Measurements from ENCODE around the gene TBC1D7.
"Not testable (repeated sequence)": the region's sequence is repeated elsewhere in the genome, so short reads cannot be mapped to it uniquely, and the experiment has no call there.

The TBC1D7 gene

DNA sequence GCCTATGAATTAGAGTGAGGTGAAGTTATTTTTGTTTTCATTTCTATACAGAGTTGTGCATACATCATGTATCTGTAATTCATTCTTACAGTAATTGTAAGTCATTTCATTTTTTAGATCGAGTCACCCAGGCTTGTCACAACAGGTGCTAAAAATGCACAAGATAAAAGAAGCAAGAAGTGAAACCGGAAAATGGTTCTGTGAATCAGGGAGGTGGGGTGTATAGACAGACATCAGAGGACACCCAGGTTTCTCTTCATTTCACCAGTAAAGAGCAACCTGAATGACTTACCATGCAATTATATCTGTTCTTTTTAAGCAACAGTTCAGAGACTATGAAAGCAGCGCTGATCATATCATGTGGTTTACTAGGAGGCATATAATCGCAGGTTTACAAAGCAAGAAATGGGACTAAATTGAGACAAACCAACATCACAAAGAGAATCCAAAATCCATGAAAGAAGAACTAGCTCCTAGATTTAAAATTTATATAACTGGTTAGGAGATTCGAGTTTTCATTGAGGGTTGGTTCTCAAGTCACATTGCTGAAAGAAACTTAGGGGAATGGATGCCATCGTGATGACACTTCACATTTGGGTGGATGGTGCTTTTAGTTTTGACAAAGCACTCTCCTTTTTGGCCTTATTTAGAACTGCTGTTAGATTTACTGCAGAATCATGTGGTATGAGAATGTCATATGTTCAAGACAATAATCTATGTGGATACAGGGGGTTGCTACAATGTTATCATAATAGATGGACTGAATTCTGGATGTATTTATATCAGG is 27.9 kb upstream of the TBC1D7 start:
- DNase-seq: no peak

GRCh38 chr6:13355043-13355945 is 27.0 kb upstream of the TBC1D7 start:
- DNase-seq: no peak

GRCh38 chr6:13354331-13355042 is 26.1 kb upstream of the TBC1D7 start:
- DNase-seq: no peak

DNA sequence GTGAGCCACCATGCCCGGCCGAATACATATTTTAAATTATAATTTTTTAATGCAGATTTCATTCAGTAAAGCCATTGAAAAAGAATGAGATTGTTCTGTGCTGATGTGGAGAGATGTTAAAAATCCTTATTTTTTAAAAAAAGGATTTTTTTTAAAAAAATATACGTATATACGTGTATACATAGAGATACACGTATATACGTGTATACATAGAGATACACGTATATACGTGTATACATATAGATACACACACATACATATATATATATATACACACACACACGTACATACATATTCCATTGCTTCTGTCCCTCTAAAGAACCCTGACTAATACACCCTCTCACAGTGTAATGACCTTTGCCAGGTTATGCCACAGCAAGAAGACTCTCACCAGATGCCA is 23.8 kb upstream of the TBC1D7 start:
- DNase-seq: no peak

- no peak for DNase-seq
These were observed 22.9 kb upstream of the TBC1D7 start for GRCh38 chr6:13351271-13351670.

DNA sequence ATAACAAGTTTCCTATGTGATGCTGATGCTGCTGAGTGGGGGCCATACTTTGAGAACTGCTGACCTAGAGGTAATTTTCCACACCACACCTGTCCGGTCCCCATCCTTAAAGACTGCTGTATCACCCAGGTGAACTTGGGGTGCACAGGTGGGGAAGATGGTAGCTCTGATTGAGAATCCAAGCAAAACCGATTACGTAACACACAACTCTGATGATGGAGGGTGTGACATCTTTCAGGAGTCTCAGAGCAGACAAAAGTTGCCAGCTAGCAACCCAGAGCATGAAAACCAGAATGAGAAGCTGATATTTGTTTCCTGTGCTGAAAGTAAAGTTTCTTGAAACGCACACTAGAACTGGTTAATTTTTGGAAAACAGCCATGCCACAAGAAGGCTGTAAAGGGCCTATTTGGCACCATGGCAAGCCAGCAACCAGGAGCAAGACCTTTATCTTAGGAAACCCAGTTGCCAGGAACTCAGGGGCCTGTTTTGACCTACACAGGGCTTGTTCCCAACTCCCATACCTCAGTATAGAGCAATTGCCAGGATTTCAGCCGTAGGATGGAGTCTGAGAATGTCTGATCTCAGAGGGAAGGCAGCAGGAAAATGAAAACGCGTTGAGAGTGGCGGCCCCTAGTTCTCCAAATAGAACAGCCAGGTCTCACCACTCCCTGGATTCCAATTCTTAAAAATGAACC is 21.6 kb upstream of the TBC1D7 start:
- DNase-seq: no peak

DNA sequence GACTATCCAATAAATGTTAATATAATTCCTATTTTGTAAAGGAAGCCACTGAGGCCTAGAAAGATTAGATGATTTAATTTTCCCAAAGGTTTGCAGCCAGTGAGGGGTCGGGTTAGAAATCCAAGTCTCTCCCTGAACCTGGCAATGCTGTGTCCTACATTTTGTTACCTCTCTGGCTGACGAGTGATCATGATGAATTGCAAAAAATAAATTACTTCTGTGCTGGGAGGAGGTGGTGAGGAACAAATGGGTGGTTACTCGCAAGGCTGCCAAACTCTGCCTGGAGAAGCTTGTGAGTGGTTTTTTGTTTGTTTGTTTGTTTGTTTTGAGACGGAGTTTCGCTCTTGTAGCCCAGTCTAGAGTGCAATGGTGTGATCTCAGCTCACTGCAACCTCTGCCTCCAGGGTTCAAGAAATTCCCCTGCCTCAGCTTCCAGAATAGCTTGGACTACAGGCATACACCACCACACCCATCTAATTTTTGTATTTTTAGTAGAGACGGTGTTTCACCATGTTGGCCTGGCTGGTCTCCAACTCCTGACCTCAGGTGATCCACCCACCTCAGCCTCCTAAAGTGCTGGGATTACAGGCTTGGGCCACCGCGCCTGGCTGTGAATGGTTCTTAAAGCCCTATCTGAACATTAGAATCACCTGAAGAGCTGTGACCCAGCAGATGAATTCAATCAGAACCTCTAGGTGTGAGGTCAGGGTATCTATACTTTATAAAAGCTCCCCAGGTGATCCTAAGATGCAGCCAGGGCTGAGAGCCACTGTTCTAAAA is 20.2 kb upstream of the TBC1D7 start:
- no peak for DNase-seq

- DNase-seq: no peak
These were observed 17.9 kb upstream of the TBC1D7 start for GRCh38 chr6:13346245-13346644.

DNA sequence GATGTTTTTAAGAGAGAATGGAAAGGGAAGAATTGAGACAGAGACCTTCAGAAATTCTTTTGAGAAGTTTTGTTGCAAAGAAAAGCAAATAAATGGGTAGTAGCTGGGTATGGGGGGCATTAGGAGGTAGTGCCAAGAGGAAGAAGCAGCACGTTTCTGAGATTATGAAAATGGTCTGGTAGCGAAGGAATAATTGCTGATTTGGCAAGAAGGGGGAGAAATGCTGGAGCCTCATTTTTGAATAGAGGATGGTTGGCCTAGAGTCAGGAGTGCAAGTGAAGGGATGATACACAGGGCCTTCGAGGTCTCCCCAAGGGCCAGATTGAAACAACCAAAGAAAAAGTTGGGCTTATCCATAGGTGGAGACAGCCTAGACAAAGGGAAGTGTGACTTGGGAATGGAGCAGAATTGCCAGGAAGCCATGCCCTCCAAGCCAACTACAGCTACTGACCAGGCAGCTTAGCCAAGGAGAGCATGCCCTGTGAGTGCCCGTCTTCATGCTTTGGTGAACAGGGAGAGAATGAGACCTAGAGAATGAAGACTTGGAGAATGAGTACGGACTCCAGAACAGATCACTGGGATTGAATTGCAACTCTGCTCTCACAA is 14.2 kb upstream of the TBC1D7 start:
- DNase-seq: no peak

DNA sequence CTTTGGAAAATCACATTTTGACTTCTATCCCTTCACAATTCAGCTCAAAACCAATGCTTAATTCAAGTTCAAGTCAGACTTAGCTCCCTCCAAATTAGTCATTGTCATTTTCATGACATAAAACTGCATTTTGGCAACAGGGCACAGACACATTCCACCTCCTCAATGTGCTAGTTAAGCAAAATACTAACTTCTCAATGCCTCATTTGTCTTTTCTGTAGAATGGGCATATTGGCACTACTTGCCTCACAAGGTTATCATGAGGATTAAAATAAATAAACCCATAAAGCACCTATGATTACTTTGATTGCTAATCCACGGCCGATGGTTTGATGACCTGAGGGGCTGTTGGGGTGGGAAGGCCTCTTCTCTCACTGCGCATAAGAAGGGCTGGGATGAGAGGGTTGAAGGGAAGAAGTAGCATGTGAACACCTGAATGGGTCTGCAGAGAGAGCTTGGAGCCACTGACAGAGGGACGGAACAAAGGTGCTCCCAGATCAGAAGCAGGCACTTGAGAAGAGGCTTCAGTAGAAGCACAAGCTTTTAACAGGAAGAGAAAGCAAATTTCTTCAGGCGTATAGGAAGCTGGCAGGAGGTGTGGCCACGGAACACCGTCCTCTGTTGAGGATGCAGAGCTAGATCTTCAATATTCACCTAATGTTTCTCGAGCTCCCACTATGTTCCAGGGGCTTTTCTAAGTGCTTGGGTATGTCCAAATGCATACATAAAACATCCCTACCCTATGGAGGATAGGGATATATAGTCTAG is 11.7 kb upstream of the TBC1D7 start:
- no peak for DNase-seq

DNA sequence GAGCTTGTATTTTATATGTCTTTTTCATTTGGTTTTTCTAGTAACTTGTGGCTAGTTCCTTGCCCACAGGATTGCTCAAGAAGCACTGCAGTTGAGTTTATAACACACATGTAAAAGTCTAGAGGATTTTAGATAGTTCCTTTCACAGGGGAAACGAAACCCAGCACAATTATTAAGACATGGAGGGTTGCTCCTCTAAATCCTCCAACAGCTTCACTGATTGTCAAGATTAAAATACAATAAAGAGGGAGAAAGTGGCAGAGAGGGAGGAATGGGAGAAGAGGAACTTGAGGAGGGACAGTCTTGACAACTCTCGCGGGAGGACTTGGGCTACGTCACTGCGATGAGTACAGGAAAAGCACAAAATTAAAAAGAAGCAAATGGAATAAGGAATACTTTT is 9.7 kb upstream of the TBC1D7 start:
- DNase-seq: no peak

DNA sequence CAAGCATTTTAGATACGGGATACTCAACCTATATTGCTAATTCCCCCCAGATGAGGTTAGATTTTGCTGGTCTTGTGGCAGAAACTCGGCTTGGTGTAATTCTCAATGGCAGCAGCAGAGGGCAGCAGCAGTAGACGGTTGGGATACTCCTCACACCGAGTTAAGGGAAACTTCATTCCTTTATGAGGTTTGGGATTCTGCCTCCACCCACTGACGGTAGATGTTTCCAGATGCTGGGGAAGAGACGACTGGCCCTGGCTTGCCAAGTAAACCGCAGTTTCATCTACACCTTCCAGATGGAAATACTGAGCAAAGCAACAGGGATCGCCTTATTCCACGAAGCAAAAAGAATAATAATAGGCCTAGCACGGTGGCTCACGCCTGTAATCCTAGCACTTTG is 8.2 kb upstream of the TBC1D7 start:
- DNase-seq: peak; percentile 82

DNA sequence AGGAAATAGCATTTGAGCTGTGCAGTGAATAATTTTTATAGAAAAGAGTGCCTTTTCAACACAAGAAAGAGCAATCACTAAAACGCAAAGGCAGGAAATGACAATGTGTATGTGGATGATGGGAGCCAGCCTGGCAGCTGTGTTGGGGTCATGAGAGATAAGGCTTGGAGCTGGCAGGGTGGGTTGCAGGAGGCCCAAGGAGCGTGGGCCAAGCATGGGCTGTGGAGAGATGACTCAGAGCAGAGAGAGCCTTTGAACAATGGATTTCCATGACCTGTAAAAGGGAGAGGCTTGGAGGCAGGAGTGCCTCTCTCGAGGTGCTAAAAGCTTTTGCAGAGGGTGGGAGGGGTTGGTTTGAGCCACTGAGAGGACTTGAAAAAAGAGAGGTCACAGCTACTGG is 6.6 kb upstream of the TBC1D7 start:
- DNase-seq: no peak

DNA sequence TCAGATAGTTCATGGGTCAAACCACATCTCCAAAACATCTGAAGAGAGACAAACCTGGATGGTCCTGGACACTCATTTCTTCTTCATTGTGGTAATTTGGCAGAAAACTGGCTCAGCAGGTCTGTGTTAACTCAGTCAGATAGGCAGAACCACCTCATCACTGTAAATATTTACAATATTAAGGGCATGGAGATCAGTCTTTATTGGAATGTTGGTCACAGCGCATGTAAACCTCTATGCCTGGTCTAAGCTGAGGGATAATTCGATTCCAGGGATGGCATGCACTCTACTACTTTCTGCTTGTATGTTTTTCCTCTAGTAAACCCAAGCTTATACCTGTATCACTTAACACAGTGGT is 4.0 kb upstream of the TBC1D7 start:
- DNase-seq: no peak

DNA sequence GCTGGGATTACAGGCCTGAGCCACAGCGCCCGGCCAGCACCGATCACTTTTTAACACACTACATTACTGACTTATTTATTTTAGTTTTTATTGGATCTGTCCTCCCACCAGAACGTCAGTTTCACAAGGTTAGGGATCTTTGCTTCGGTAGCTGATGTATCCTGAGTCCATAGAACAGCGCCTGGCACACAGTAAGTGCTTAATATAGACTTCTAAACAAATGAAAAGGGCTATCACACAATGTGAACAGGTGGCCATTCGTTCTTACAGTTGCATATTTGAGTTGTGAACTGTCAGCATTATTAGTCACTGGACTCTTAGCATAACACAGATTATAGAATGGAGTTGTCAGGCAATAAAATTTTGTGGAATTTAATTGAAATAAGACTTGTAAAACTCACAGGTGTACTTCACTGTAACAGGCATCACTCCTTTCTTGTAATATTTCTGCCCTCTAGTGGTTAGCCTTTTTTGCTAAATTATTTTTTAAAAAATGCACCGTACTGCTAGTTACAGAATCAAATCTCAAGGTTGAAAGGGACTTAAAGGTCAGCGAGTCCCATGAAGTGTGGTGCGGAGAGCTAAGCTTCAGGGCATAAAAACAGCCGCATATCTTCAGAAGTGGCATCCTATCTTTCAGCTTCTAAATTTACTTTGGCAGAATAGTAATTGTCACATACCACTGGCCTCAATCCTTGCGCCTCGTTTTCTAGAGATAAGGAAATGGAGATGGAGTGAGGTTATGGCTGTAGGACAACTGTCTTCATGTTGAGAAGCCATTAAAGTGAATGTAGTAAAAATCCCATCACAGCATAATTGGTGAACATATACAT is 3.4 kb upstream of the TBC1D7 start:
- DNase-seq: no peak

- DNase-seq: no peak
These were observed 492 bp upstream of the TBC1D7 start for GRCh38 chr6:13328875-13329183.

- DNase-seq: no peak
These were observed 654 bp downstream of the TBC1D7 start for GRCh38 chr6:13327691-13328075.

DNA sequence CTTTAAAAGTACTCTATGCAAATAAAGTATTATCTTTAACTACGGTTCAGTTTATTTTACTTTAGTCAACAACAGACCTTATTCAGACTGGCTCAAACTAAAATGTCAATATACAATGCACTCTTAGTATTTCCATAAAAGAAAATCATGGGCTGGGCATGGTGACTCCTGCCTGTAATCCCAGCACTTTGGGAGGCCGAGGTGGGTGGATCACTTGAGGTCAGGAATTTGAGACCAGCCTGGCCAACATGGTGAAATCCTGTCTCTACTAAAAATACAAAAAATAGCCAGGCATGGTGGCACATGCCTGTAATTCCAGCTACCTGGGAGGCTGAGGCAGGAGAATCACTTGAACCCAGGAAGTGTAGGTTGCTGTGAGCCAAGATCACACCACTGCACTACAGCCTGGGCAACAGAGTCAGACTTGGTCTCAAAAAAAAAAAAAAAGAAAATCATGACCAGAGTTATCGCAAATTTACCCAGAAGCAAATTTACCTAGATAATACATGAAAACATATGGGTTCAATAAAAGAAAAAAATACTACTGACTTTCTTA is 2.2 kb downstream of the TBC1D7 start:
- not testable (repeated sequence) for DNase-seq

DNA sequence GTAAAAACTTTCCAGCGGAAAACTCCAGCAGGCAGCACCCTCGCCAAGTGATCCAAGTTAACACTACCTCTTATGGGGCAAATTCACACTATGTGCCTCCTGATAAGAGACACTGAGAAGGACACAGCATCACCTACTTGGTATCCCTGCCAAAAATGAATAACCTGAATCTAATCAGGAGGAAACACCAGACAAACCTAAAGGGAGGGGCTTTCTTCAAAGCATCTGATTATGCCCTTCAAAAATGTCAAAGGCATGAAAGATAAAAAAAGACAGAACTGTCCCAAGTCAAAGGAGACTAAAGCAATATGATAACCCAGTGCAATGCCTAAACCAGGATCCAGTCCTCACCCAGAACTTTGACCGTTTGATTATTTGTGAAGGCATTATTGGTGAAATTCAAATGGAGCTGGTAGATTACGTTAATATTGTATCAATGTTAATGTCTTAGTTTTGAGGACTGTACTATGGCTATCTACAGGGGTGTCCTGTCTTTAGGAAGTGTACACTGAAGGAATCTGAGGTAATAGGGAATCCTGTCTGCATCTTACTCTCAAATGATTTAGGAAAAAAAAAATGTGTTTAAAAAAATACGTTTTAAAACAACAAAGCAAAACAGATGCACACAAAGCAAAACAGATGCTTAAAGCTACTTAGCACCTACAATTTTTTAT is 8.3 kb downstream of the TBC1D7 start:
- no peak for DNase-seq

All from activated CD4-positive, CD25-positive, alpha-beta regulatory T cell treated with anti-CD3 and anti-CD28 coated beads, Interleukin-2, amount 50 U/mL, for 72 hours (primary cell).